Epidermal melanocyte (primary cell): ENCODE results near the gene FHIT.

ENCODE experiments used
- DNase-seq: peaks from one replicate; pipeline ENCODE4 v3.0.0; 2011; ENCODE audit warnings: low spot score; ENCODE audit not compliant: insufficient read length

The FHIT gene

GRCh38 chr3:59908280-59908679 is 1343.0 kb downstream of the FHIT start:
- DNase-seq, result no peak

DNA sequence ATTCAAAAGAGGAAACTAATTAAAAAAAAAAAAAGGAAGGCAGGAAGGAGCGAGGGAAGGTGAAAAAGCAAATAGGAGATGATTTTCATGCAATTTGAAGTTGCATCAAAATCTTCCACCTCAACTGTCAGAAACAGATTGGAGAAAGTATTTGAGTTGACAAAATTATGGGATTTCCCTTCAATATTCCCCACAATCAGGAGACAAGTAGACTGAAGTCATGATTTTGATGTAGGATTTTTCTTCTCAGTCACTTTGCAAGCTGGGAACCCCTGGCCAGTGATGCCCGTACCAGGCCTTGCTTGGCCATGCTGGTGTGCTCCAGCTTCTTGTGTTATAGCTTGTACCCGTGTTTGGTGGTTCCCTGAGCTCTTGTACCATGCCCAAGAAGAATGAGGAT is 1347.0 kb downstream of the FHIT start:
- DNase-seq, result no peak

DNA sequence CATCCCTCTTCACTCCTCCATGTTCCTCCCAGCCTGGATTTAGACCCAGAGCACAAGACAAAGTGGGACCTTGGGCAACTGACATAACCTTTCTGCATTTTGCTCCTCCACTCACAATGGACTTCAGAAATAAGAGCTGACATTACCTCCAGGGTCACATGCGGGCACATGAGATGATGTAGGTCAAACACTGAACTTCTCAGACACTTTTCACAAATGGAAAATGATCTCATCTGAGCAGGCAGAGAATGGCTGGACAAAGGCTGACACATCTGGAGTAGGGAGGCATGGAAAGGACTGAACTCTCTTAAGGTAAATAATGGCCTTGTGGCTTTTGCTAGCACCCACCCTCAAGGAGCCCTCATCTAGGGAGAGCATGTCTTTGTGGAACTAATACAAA is 1352.2 kb downstream of the FHIT start:
- no peak for DNase-seq

DNA sequence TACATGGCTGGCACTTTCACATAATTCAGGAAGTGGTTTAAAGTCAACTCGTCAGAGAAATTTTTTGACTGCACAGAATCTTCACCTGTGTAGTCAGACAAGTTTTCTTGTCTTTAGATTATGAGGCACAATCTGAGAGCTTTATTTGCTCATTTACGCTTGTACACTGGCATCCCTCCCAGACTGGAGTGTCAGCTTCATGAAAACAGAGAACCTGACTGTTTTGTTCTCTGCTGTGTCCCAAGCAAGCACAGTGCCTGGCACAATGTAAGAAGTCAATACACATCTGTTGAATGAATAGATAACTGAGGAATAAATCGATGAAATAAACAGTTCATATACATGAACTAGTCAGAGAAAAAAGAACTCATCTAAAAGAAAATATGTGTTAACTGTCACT is 1355.3 kb downstream of the FHIT start:
- no peak for DNase-seq

DNA sequence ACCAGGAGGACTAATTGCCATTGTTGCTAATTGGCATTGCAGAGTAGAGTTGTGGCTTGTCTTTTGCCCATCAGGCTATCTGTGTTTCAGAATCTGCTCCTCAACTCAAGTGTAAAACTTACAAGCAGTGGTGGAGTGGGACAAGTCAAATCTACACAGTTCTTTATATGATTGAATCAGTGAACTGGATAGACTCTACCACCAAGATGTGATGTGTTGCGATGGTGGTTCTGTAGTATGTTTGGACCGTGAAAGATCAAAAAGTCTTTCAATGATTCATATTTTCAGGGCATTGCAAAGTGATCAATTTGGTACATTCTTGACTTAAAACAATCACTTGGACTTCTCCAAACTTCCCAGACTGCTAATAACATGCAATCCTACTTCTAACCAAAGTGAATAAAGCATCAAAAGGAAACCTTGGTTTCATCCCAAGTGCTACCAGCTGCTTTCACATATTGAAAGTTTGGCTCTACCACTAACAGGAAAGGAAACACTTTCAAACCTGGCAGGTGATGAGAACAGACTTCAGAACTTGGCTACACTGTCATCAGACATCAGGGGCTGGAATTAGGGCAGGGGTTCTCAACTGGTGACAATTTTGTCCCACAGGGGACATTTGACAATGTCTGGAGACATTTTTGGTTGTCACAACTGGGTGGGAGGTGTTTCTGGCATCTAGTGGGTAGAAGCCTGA is 1356.7 kb downstream of the FHIT start:
- no peak for DNase-seq

DNA sequence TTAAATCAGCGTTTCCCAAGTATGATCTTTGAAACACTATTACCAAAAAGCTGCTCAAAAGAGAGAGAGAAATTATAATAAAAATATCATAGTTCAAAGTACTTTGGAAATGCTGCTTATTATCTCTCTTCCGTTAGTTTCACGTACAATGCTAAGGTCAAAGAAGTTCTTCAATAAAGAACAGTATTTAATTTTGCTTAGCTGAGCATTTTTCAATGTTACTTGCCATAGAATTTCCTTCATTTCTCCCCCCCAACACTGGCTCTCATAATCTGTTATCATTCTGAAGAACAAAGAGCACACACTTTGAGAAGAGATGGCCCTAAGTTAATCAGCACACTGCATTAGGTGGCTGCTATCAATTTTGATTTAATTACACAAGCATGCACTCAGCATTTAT is 1360.6 kb downstream of the FHIT start:
- DNase-seq, result no peak

DNA sequence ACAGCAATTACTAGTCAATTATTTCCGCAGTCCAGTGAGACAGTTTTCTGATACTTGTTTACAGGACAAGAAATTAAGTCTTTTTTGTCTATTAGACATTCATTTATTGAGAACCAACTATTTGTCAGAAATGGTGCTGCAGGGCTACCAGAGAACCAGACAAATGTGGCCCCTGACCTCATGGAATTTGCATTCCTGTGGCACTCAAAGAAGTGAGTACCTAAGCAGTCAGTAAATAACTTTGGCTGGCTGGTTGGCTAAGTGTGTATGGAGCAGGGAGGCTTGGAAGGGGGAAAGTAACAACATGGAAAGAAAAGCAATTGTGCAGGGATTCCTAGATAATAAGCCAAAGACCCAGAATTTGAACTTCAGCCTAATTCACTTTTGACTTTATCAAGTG is 1364.5 kb downstream of the FHIT start:
- DNase-seq, result no peak

DNA sequence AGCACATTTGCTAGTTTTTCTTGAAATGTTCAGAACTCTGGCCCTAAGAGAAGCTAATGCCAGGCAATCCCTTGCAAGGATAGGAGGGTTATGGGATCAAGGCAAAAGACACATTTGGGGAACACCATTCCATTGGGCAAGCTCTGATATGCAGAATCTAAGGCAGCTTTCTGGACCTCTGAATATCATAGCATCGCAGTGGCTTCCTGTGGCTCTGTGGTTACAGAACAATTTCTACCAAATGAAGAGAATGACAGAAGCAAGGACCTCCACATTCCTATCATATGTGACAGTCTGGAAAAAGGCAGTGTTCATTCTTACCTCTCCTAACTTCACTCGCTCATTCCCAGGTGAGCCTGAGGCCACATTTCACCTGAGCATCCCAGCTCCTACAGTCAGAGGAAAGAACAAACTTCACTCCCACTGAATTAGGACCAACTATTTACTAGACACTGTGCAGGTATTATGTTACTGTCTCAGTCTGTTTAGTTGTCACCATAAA is 1365.3 kb downstream of the FHIT start:
- DNase-seq, result no peak

- DNase-seq, result no peak
Measured at GRCh38 chr3:59885101-59885500, 1366.2 kb downstream of the FHIT start.

- no peak for DNase-seq
Measured at GRCh38 chr3:59884409-59884808, 1366.8 kb downstream of the FHIT start.

- DNase-seq, result no peak
Measured at GRCh38 chr3:59882746-59883145, 1368.5 kb downstream of the FHIT start.

DNA sequence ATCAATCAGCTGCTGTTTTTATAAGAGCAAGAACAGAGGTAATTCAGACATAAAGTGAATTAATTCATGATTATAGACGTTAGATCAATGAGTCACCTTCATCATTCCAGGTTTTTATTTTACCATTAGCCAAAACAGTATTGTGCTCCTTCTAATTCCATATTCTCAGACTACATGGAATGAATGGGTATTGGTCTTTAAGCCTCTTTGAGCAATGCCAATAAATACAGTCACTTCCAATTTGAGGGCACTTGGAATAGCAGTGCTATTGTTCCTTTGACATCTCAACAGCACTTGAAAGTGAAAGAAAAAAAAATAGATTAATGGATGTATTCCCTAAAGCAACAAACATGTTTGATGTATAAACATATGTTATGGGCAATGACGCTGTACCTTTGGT is 1370.5 kb downstream of the FHIT start:
- DNase-seq, result no peak

- DNase-seq, result no peak
Measured at GRCh38 chr3:59879031-59879581, 1372.1 kb downstream of the FHIT start.

GRCh38 chr3:59878038-59878427 is 1373.2 kb downstream of the FHIT start:
- DNase-seq, result no peak

DNA sequence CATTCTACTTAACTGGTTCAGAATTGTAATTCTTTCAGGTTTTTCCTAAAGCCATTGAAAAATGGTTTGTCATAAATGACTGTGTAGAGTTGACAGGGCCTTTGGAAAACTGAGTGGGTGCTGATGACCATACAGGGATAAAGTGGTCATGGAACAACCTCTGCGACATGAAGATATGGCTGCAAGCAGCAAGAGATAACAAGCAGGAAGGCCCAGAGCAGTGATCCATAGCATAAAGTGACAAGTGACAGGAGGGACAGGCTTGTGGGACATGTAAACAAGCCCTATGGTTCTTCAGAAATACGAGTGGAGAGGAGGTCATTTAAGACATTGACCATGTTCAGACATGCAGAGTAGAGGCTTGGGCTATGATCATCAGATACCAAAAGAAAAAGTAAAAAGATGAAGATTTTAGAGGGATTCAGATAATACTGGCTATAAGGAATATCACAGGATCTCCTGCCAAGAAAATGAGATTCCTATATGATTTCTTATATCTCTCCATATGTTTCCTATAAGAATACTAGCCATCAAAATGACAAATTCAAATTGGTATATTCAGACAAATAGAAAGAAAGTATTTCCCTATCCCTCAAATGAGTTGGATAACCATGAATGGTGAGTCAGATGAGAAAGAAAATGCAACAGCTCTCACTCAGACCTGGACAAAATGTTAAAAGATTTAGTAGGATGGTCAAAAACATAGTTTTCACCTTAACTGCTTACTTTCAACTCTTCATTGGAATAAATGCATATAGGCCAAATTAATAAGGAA is 1373.8 kb downstream of the FHIT start:
- no peak for DNase-seq

DNA sequence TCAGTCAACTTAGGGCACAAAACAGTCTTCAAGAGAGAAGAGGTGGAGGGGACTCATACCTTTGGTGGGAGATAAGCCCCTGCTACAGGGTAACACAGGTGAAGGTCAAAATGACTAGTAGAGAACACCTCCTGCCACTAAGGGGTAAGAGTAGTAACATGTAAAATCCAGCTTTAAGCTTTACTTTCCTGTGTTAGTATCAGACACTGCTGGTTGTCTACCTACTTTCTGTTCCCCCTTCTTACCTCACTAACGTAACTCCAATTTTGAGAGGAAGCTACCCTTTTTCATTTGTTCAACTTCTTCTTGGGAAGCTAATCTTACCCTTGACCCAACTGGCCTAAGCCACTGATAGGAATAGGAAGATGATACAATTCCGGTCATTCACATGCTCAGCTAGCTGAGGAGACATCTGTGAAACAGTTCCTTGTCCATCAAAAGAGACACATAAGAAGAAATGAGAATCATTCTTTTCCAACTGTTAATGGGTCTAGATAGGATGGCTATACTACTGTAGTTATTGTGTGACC is 1374.7 kb downstream of the FHIT start:
- no peak for DNase-seq

DNA sequence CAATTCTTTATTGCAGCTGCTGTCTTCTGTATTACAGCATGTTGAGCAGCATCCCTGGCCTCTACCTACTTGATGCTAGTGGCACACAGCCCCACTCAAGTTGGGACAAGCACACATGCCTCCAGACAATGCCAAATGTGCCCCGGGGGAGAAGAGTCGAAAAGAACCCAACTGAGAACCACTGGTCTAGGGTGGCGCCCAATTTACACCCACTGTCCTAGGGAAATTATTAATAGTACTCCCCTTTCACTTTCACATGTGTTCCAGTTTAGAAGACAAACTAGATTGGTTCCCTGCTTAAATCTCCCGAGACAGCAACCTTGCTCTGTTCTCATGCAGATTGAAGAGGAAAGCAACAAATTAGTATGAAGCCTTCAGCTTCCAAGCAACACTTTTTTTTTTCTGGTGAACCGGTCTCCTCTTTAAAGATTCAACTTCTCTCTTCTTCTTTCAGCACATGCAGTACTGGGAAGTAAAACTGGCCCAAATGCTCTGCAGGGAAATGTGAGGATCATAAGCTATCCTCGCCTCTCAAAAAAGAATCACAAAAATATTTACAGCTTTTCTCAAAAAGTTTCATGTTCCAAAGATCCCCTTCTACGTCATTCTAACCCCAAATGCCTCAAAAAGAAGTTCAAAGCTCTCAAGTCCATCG is 1377.5 kb downstream of the FHIT start:
- DNase-seq, result no peak

DNA sequence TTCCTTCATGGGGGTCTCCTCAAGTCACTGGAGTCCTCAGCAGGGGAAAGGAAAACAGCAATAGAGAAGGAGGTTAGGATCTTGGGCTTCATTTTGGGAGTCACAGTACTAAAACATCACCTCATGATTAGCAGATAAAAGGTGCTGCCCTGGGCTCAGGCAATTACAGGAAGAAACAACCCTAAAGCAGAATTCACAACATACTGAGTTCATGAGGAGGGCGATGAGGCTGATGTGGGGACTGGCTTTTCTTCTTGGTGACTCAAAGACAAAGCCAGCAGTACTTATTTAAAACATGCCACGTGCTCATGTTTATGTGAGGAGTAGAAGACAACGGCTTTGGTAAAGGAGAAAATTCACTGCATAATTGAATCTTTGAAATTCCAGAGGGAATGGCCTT is 1379.1 kb downstream of the FHIT start:
- DNase-seq, result no peak

GRCh38 chr3:59867185-59868002 is 1383.9 kb downstream of the FHIT start:
- DNase-seq, result no peak

- DNase-seq, result no peak
Measured at GRCh38 chr3:59866076-59866475, 1385.2 kb downstream of the FHIT start.

DNA sequence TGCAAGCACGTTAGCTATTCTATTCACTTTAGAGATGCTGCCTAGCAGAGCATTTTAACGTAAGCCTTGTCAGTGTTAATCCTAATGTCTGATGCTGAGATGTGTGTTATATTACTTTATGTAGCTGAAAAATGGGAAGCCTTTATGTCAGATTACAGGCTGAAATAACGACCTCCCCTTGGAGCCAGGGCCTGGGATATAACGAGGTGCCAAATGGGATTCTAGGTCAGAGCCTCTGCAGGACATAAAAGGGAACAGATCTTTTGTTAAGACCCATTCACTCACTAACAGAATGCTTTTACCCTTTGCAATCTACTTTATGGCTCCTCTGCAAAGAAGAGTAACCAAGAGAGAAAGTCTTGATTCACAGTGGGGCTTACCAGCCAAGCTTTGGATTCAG is 1385.9 kb downstream of the FHIT start:
- DNase-seq, result no peak
